Endodermal cell (in vitro differentiated cells): ENCODE data around the gene TOR3A. TPM values are rescaled to one million over a fixed set of nuclear protein-coding genes. Genes with fewer than 3 reads are reported as not detected.

ENCODE experiments used
- DNase-seq: peaks from one replicate; pipeline ENCODE4 v3.0.0-alpha.2; 2017
- H3K27ac ChIP-seq: 2 replicates; pipeline ENCODE4 v1.5.1; 2013; ENCODE audit warnings: mild to moderate bottlenecking, low read depth, low read length, moderate library complexity
- H3K27me3 ChIP-seq: 2 replicates; pipeline ENCODE4 v1.6.1; 2013; ENCODE audit warnings: mild to moderate bottlenecking, low read length, moderate library complexity; ENCODE audit not compliant: insufficient read depth, control insufficient read depth, poor library complexity, severe bottlenecking
- H3K36me3 ChIP-seq: 2 replicates; pipeline ENCODE4 v1.7.0; 2013; ENCODE audit warnings: mild to moderate bottlenecking, low read length, moderate library complexity; ENCODE audit not compliant: control insufficient read depth, insufficient read depth
- H3K4me1 ChIP-seq: one replicate; pipeline ENCODE4 v1.7.0; 2013; ENCODE audit warnings: low read length; ENCODE audit not compliant: control insufficient read depth, insufficient read depth
- H3K4me3 ChIP-seq: 2 replicates; pipeline ENCODE4 v1.5.1; 2013; ENCODE audit warnings: mild to moderate bottlenecking, low read length, moderate library complexity
- H3K9ac ChIP-seq: 2 replicates; pipeline ENCODE4 v1.6.1; 2013; ENCODE audit warnings: mild to moderate bottlenecking, low read length, moderate library complexity; ENCODE audit not compliant: poor library complexity, severe bottlenecking; ENCODE audit errors: extremely low read depth
- H3K9me3 ChIP-seq: 2 replicates; pipeline ENCODE4 v1.6.1; 2013; ENCODE audit warnings: mild to moderate bottlenecking, low read length, moderate library complexity; ENCODE audit not compliant: control insufficient read depth
- H3K27ac Mint-ChIP-seq: 2 replicates; pipeline ENCODE4 v1.8.0; 2020; ENCODE audit warnings: mixed read lengths
- H3K27me3 Mint-ChIP-seq: 2 replicates; pipeline ENCODE4 v1.8.0; 2021; ENCODE audit warnings: mild to moderate bottlenecking, mixed read lengths; ENCODE audit not compliant: insufficient read depth
- H3K36me3 Mint-ChIP-seq: 2 replicates; pipeline ENCODE4 v1.8.0; 2020; ENCODE audit warnings: low read depth, mixed read lengths
- H3K4me1 Mint-ChIP-seq: 2 replicates; pipeline ENCODE4 v1.8.0; 2020; ENCODE audit warnings: mixed read lengths
- H3K4me3 Mint-ChIP-seq: 2 replicates; pipeline ENCODE4 v1.8.0; 2020; ENCODE audit warnings: mild to moderate bottlenecking, moderate library complexity, mixed read lengths
- H3K9me3 Mint-ChIP-seq: 2 replicates; pipeline ENCODE4 v1.8.0; 2020; ENCODE audit warnings: mild to moderate bottlenecking, mixed read lengths
- CTCF ChIP-seq: fragments of 200-600 bp; sonication (generic); conservative IDR thresholded peaks from 2 replicates; pipeline ENCODE4 v1.5.0; 2021; ENCODE audit warnings: antibody characterized with exemption, mild to moderate bottlenecking
- WGBS, 2 experiments: methylation state at CpG; one replicate each; pipeline versions ENCODE4 v1.1.5 to v1.1.7; 2013; ENCODE audit warnings: missing lambda C conversion rate in 2 of 2, mixed read lengths in 1 of 2; ENCODE audit not compliant: insufficient coverage in 1 of 2, insufficient read length in 1 of 2; 5-methylcytosine and 5-hydroxymethylcytosine counted together
- total RNA-seq, 2 donors: library from RNA; stranded (reverse); fragmentation: NEBNext Ultra II Directional in 1 of 2; extraction: Animal tissue kit (Norgen Biotek cat#: 25700) in 1 of 2; gene quantifications; 2 replicates in 1 of 2; 3 replicates in 1 of 2; pipeline ENCODE4 v1.2.1, GENCODE V29; 2021

Gene TOR3A
- total RNA-seq, 2 donors from 2014 or later: 23.4 to 24.7 TPM

GRCh38 chr1:179082333-179082998 lies 596 bp downstream of the TOR3A start:
- 0 to 1% methylated on average over 12 to 52 of the region's 52 CpGs for WGBS, 2 experiments
- H3K27ac Mint-ChIP-seq: peak overlapping the region; percentile 83
- Histone ChIP-seq H3K27ac (no peak overlapping the region), H3K36me3 (peaks cover 5% of the 10 kb centered on the region), H3K27me3 (no peaks in the 10 kb centered on the region), H3K9me3 (no peaks in the 10 kb centered on the region), H3K4me1 (no peaks in the 10 kb centered on the region), H3K9ac (peak overlapping the region; percentile 69), H3K4me3 (peak overlapping the region; percentile 80)
- H3K4me3 Mint-ChIP-seq: peak overlapping the region; percentile 78
- no peak for TF ChIP-seq CTCF
- no peaks in the 10 kb centered on the region for H3K9me3 Mint-ChIP-seq
- peaks cover 14% of the 10 kb centered on the region for H3K36me3 Mint-ChIP-seq
- H3K27me3 Mint-ChIP-seq: no peaks in the 10 kb centered on the region
- DNase-seq: peak; percentile 85
- peaks cover 22% of the 10 kb centered on the region for H3K4me1 Mint-ChIP-seq

GRCh38 chr1:179082999-179083335 lies 1.1 kb downstream of the TOR3A start:
- Mint-ChIP-seq H3K9me3 (no peaks in the 10 kb centered on the region), H3K4me3 (peak overlapping the region; percentile 78), H3K36me3 (peaks cover 14% of the 10 kb centered on the region), H3K4me1 (peaks cover 23% of the 10 kb centered on the region), H3K27me3 (no peaks in the 10 kb centered on the region), H3K27ac (no peak overlapping the region)
- peak overlapping the region; percentile 69 for H3K9ac ChIP-seq
- peaks cover 3% of the 10 kb centered on the region for H3K4me1 ChIP-seq
- DNase-seq: no peak
- 44 to 47% methylated on average over 2 to 3 of the region's 3 CpGs for WGBS, 2 experiments
- TF ChIP-seq CTCF: no peak
- H3K27me3 ChIP-seq: no peaks in the 10 kb centered on the region
- no peaks in the 10 kb centered on the region for H3K9me3 ChIP-seq
- H3K36me3 ChIP-seq: peaks cover 5% of the 10 kb centered on the region
- no peak overlapping the region for H3K27ac ChIP-seq
- H3K4me3 ChIP-seq: peak overlapping the region; percentile 80

- TF ChIP-seq CTCF: no peak
- H3K4me1 ChIP-seq: peaks cover 5% of the 10 kb centered on the region
- Mint-ChIP-seq H3K4me1 (peaks cover 25% of the 10 kb centered on the region), H3K27me3 (no peaks in the 10 kb centered on the region), H3K4me3 (no peak overlapping the region), H3K27ac (no peak overlapping the region), H3K9me3 (no peaks in the 10 kb centered on the region), H3K36me3 (peaks cover 14% of the 10 kb centered on the region)
- DNase-seq: no peak
- no peak overlapping the region for H3K4me3 ChIP-seq
- H3K27me3 ChIP-seq: no peaks in the 10 kb centered on the region
- H3K36me3 ChIP-seq: peaks cover 7% of the 10 kb centered on the region
- 88 to 94% methylated on average over 4 to 8 of the region's 8 CpGs for WGBS, 2 experiments
- H3K9me3 ChIP-seq: no peaks in the 10 kb centered on the region
- no peak overlapping the region for H3K9ac ChIP-seq
- no peak overlapping the region for H3K27ac ChIP-seq
These were observed 1.7 kb downstream of the TOR3A start for GRCh38 chr1:179083533-179083932.
